Erythroblast (primary cell): ENCODE measurements around the gene PLIN3.

Source experiments
- GATA1 ChIP-seq: IDR thresholded peaks from 2 replicates; pipeline ENCODE4 v1.6.1; 2011; ENCODE audit warnings: low read depth, mild to moderate bottlenecking, control low read depth, low read length, moderate library complexity
- POLR2A ChIP-seq: IDR thresholded peaks from 2 replicates; pipeline ENCODE4 v1.6.1; 2011; ENCODE audit warnings: mild to moderate bottlenecking, low read length

- TF ChIP-seq GATA1 (no peak), POLR2A (no peak)
Observed at GRCh38 chr19:4830768-4831265, 36.6 kb downstream of the PLIN3 start.
